ENCODE results near the gene SELENOS.

Gene SELENOS

GRCh38 chr15:101233651-101234280 is 43.5 kb downstream of the SELENOS start:
- no peak overlapping the region for H3K4me3 ChIP-seq (ENCODE audit: low read depth, low read length)

GRCh38 chr15:101232677-101233076 is 44.6 kb downstream of the SELENOS start:
- Histone ChIP-seq H3K27me3 (ENCODE audit: insufficient read depth, low read depth, severe bottlenecking) (no peaks in the 10 kb centered on the region), H3K27ac (no peak overlapping the region), H3K9me3 (ENCODE audit: severe bottlenecking) (no peaks in the 10 kb centered on the region), H3K4me3 (ENCODE audit: low read depth, low read length) (no peak overlapping the region), H3K36me3 (peaks cover 46% of the 10 kb centered on the region)
- no peak for DNase-seq
- TF ChIP-seq CTCF (IDR thresholded peaks at IDR 0.05; ENCODE audit: low read depth, low read length) = no peak

More at GRCh38 chr15:101233651-101234280, 43.5 kb downstream of the SELENOS start:
- Histone ChIP-seq H3K9me3 (ENCODE audit: severe bottlenecking) (no peaks in the 10 kb centered on the region), H3K36me3 (peaks cover 40% of the 10 kb centered on the region), H3K27ac (no peak overlapping the region), H3K27me3 (ENCODE audit: insufficient read depth, low read depth, severe bottlenecking) (no peaks in the 10 kb centered on the region)
- no peak for TF ChIP-seq CTCF (IDR thresholded peaks at IDR 0.05; ENCODE audit: low read depth, low read length)
- no peak for DNase-seq

GRCh38 chr15:101228313-101228712 is 49.0 kb downstream of the SELENOS start:
- peaks cover 32% of the 10 kb centered on the region for H3K36me3 ChIP-seq
- no peak overlapping the region for H3K4me3 ChIP-seq (ENCODE audit: low read depth, low read length)
- TF ChIP-seq CTCF (IDR thresholded peaks at IDR 0.05; ENCODE audit: low read depth, low read length) = no peak
- H3K27me3 ChIP-seq (ENCODE audit: insufficient read depth, low read depth, severe bottlenecking) = no peaks in the 10 kb centered on the region
- DNase-seq = no peak
- no peak overlapping the region for H3K27ac ChIP-seq
- H3K9me3 ChIP-seq (ENCODE audit: severe bottlenecking) = no peaks in the 10 kb centered on the region

GRCh38 chr15:101225658-101226057 is 51.6 kb downstream of the SELENOS start:
- Histone ChIP-seq H3K4me3 (ENCODE audit: low read depth, low read length) (no peak overlapping the region), H3K36me3 (peaks cover 22% of the 10 kb centered on the region), H3K27ac (no peak overlapping the region), H3K27me3 (ENCODE audit: insufficient read depth, low read depth, severe bottlenecking) (no peaks in the 10 kb centered on the region), H3K9me3 (ENCODE audit: severe bottlenecking) (no peaks in the 10 kb centered on the region)
- no peak for DNase-seq
- TF ChIP-seq CTCF (IDR thresholded peaks at IDR 0.05; ENCODE audit: low read depth, low read length) = no peak

Data from WERI-Rb-1 (cell line).